Measurements from ENCODE around the gene C14orf132.

C14orf132 gene

DNA sequence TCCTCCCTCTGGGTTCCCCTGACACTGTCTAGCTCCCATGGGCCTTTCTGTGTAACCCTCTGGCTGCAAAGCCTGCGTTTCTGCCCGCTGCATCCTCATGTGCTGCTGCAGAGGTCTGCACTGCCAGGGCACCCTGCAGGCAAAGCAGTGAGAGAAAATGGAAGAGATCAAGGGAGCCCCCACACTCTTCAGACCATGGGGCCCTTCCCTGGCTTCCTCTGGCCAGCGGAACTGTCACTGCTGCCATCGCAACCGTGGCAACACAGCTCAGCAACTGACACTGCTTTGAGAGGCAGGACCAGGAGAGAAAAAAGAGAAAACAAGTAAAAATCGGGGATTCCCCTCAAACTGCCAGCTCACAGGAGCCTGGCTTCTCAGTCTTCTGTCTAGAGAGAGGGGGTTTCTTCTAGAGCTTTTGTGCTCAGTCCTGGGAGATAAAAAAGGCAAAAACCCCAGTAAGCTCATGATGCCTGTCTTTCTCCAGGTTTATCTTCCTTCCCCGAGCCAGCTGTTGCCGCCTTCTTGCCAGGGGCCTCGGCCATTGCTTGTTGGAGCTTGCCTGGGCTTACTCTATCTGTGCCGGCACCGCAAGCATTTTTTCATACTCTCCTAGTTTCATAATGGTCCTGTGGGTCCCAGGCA lies 38.9 kb downstream of the C14orf132 start:
- TF ChIP-seq, protein P1, sequence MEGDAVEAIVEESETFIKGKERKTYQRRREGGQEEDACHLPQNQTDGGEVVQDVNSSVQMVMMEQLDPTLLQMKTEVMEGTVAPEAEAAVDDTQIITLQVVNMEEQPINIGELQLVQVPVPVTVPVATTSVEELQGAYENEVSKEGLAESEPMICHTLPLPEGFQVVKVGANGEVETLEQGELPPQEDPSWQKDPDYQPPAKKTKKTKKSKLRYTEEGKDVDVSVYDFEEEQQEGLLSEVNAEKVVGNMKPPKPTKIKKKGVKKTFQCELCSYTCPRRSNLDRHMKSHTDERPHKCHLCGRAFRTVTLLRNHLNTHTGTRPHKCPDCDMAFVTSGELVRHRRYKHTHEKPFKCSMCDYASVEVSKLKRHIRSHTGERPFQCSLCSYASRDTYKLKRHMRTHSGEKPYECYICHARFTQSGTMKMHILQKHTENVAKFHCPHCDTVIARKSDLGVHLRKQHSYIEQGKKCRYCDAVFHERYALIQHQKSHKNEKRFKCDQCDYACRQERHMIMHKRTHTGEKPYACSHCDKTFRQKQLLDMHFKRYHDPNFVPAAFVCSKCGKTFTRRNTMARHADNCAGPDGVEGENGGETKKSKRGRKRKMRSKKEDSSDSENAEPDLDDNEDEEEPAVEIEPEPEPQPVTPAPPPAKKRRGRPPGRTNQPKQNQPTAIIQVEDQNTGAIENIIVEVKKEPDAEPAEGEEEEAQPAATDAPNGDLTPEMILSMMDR (conservative IDR thresholded peaks at IDR 0.05; ENCODE audit: control insufficient read depth, insufficient read depth, low read depth, low read length), result no peak
- no peak overlapping the region for H3K4me3 ChIP-seq (ENCODE audit: control insufficient read depth, low read depth, low read length)
- no peak for DNase-seq (ENCODE audit: low read depth)

DNA sequence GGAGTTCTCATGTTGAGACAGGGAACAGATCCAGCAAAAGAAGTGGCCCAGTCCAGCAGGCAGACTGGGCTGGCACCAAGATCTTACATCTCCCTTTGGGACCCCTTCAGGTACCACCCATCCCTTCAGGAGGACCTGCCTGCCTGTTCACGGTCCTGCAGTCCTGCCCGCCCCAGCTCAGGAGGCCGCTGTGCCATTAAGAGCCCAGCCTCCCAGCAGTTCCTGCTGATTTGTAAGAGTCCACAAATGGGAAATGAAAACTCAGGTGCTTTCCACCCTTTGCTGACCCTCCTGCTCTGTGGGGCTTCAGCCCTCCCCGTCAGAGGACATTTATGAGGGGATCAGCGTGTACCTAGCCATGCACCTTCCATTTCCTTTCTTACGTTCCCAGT lies 39.5 kb downstream of the C14orf132 start:
- no peak for DNase-seq (ENCODE audit: low read depth)
- no peak overlapping the region for H3K4me3 ChIP-seq (ENCODE audit: control insufficient read depth, low read depth, low read length)
- TF ChIP-seq, protein P1 (conservative IDR thresholded peaks at IDR 0.05; ENCODE audit: control insufficient read depth, insufficient read depth, low read depth, low read length), result no peak

DNA sequence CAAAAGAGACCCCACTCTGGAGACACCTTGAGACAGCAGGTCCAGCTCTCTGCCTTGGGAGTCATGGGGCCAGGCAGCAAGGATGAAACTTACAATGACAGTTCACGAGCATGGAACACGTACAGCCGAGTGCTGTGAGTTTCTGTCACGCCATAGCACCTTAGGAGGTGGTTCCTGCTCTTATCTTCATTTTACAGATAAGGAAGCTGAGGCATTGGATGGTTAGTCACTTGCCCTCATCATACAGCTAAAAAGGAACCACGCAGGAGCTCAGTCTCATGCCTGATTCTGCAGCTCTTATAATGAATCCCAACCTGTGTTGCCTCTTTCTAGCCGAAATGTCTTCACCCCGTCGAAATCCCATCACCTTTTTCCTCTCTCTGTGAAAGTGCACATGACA lies 39.9 kb downstream of the C14orf132 start:
- TF ChIP-seq, protein P1 (conservative IDR thresholded peaks at IDR 0.05; ENCODE audit: control insufficient read depth, insufficient read depth, low read depth, low read length), result no peak
- no peak overlapping the region for H3K4me3 ChIP-seq (ENCODE audit: control insufficient read depth, low read depth, low read length)
- no peak for DNase-seq (ENCODE audit: low read depth)

DNA sequence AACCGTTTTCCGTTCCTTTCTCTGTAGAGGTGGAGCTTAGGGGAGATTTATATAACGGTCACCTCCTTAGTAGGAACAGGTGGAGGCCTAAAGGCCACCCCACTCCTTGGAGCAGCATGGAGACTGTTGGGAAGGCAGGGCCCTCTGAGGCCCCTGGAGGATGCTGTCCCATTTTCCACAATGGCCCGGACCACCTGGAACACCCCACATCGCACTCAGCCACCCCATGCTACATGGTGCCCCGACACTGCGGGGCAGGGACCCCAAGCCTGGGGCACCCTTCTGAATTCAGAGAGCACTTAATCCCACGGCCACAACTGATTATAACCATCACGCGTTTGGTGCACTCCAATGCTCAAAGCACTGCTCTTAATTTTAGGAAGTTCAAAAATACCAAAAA lies 41.4 kb downstream of the C14orf132 start:
- TF ChIP-seq, protein P1 (conservative IDR thresholded peaks at IDR 0.05; ENCODE audit: control insufficient read depth, insufficient read depth, low read depth, low read length), result no peak
- DNase-seq (ENCODE audit: low read depth), result no peak
- no peak overlapping the region for H3K4me3 ChIP-seq (ENCODE audit: control insufficient read depth, low read depth, low read length)

DNA sequence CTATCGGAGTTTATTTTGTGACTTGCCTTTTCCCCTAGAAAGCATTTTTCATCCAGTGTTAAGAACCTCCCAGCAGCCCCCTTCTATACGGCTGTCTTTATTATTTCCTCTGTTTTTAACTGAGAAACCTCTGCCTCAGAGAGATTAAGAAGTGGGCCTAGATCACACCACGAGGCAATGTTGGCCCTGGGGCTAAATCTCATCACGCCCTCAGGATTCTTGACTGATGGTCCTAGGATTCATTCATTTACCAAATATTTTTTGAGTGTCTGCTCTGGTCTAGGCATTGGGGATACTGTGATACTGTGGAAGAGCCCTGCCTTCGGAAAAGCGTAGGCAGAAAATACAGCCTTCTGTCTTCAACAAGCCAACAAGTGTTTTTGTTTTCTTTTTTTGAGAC lies 42.1 kb downstream of the C14orf132 start:
- no peak for DNase-seq (ENCODE audit: low read depth)
- TF ChIP-seq, protein P1 (conservative IDR thresholded peaks at IDR 0.05; ENCODE audit: control insufficient read depth, insufficient read depth, low read depth, low read length), result no peak
- H3K4me3 ChIP-seq (ENCODE audit: control insufficient read depth, low read depth, low read length), result no peak overlapping the region

DNA sequence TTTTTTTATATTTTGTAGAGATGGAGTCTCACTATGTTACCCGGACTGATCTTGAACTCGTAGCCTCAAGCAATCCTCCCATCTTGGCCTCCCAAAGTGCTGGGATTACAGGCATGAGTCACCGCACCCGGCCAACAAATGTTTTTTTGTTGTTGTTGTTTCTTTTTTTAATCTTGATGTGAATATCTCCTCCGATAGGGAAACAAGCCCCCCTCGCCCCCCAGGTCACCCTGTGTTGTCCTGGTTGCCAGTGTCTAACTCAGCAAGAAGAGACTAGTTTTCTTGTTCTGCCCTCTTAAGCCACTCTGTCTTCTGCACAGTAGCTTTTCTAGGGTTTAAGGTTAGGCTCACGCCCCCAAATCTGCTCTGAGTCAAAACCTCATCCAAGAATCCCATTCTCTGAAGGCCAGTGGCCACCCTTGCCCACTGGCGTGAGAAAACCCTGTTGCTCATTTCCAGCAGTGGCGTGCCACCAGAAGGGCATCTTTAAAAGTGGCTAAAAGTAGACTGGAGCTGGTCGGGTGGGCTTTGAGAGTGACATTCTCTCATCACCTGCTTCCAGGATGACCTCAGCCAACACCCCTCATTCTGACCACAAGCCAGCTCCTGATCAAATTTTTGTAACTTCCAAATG lies 42.7 kb downstream of the C14orf132 start:
- no peak for DNase-seq (ENCODE audit: low read depth)
- TF ChIP-seq, protein P1 (conservative IDR thresholded peaks at IDR 0.05; ENCODE audit: control insufficient read depth, insufficient read depth, low read depth, low read length), result no peak
- no peak overlapping the region for H3K4me3 ChIP-seq (ENCODE audit: control insufficient read depth, low read depth, low read length)

Data from fibroblast of mammary gland (primary cell).